K562 (cell line): ENCODE results near the gene STK36. TPM values are rescaled to one million over a fixed set of nuclear protein-coding genes. Genes with fewer than 3 reads are reported as not detected.

Experiments used
- ARID1B ChIP-seq: fragments of 450-650 bp; IDR thresholded peaks from 2 replicates; pipeline ENCODE4 v1.6.1; 2016; ENCODE audit warnings: antibody characterized with exemption, mild to moderate bottlenecking, inconsistent platforms
- DMBX1 ChIP-seq: fragments of 250-450 bp; sonication (Bioruptor Pico); IDR thresholded peaks from 2 replicates; pipeline ENCODE4 v1.8.0; 2022; ENCODE audit warnings: inconsistent platforms, mild to moderate bottlenecking, moderate library complexity, borderline replicate concordance
- DPF2 ChIP-seq: fragments of 450-650 bp; IDR thresholded peaks from 2 replicates; pipeline ENCODE4 v1.6.1; 2016
- GTF2A2 ChIP-seq: IDR thresholded peaks from 2 replicates; pipeline ENCODE4 v1.6.1; 2016; ENCODE audit warnings: mild to moderate bottlenecking, missing genetic modification characterization, missing compliant biosample characterization
- MAFF ChIP-seq: IDR thresholded peaks from 2 replicates; pipeline ENCODE4 v1.6.1; 2012; ENCODE audit warnings: low read length, improper control_type of control experiment
- MCM5 ChIP-seq: fragments of 450-650 bp; IDR thresholded peaks from 2 replicates; pipeline ENCODE4 v1.6.1; 2016; ENCODE audit warnings: low read depth
- MEIS2 ChIP-seq: fragments of 450-650 bp; IDR thresholded peaks from 2 replicates; pipeline ENCODE4 v1.6.1; 2014; ENCODE audit warnings: mild to moderate bottlenecking; ENCODE audit not compliant: partially characterized antibody
- PHF20 ChIP-seq: fragments of 450-650 bp; IDR thresholded peaks from 2 replicates; pipeline ENCODE4 v1.6.1; 2018; ENCODE audit not compliant: partially characterized antibody
- RFX5 ChIP-seq: IDR thresholded peaks from 2 replicates; pipeline ENCODE4 v1.6.1; 2011; ENCODE audit warnings: low read depth, mild to moderate bottlenecking, improper control_type of control experiment, low read length
- SMARCA4 ChIP-seq: fragments of 450-650 bp; IDR thresholded peaks from 2 replicates; pipeline ENCODE4 v1.6.1; 2016
- ZNF24 ChIP-seq: fragments of 450-650 bp; IDR thresholded peaks from 2 replicates; pipeline ENCODE4 v1.6.1; 2016
- polyA plus RNA-seq, 8 experiments: library from polyadenylated mRNA; depleted of rRNA in 4 of 8; stranded (reverse) in 5 of 8; unstranded in 3 of 8; fragments of >200 nt; fragmentation: Nextera tagmentation in 2 of 8; fragmentation: Illumina TruSeq in 1 of 8; extraction: Ambion mirVana in 2 of 8; extraction: Trizol in 1 of 8; gene quantifications; 2 replicates each; pipeline versions ENCODE4 v1.2.1 to v1.2.3, GENCODE V29; 2011 to 2014; ENCODE audit warnings: inconsistent platforms in 1 of 8, missing spikeins in 1 of 8
- total RNA-seq, 7 experiments: library from RNA; depleted of rRNA in 6 of 7; stranded (reverse); fragments of >200 nt in 6 of 7; fragmentation: Illumina TruSeq in 2 of 7; extraction: Trizol in 2 of 7; gene quantifications; 2 replicates each; pipeline versions ENCODE4 v1.2.1 to v1.2.3, GENCODE V29; 2011 to 2021; ENCODE audit warnings: low replicate concordance in 1 of 7
- TF ChIP-seq, protein P1 (sequence below): fragments of 200-400 bp; formaldehyde crosslinking; IDR thresholded peaks from 2 replicates; pipeline ENCODE4 v1.6.1; 2017; ENCODE audit warnings: mild to moderate bottlenecking, low read depth, low read length, moderate library complexity

STK36 gene
- total and polyA plus RNA-seq, 9 of the 15 experiments (the other 6 are each of a cell fraction or from before 2014, with no cell fraction given): 3.5 to 12.4 (median 6.7) TPM

GRCh38 chr2:218722876-218723785, 51.2 kb downstream of the STK36 start (continued):
- peak; percentile 40; the same call in 1 of the 2 replicates for TF ChIP-seq ARID1B
- peak; percentile 51; the same call in 1 of the 2 replicates for TF ChIP-seq DPF2
- no peak for TF ChIP-seq GTF2A2
- no peak for TF ChIP-seq MCM5
- peak; percentile 61 for TF ChIP-seq MEIS2
- TF ChIP-seq SMARCA4: 0 out of 2 replicates have a peak, but pooled peaks have one; percentile 20
- TF ChIP-seq RFX5: no peak
- no peak for TF ChIP-seq DMBX1 (CRISPR knock-in tag)
- TF ChIP-seq, protein P1, sequence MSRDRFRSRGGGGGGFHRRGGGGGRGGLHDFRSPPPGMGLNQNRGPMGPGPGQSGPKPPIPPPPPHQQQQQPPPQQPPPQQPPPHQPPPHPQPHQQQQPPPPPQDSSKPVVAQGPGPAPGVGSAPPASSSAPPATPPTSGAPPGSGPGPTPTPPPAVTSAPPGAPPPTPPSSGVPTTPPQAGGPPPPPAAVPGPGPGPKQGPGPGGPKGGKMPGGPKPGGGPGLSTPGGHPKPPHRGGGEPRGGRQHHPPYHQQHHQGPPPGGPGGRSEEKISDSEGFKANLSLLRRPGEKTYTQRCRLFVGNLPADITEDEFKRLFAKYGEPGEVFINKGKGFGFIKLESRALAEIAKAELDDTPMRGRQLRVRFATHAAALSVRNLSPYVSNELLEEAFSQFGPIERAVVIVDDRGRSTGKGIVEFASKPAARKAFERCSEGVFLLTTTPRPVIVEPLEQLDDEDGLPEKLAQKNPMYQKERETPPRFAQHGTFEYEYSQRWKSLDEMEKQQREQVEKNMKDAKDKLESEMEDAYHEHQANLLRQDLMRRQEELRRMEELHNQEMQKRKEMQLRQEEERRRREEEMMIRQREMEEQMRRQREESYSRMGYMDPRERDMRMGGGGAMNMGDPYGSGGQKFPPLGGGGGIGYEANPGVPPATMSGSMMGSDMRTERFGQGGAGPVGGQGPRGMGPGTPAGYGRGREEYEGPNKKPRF: no peak
- no peak for TF ChIP-seq ZNF24
- no peak for TF ChIP-seq PHF20
- TF ChIP-seq MAFF: no peak
- TF ChIP-seq, all 486 proteins: peak for 8
